CD14-positive monocyte (primary cell): ENCODE results near the gene SOHLH1. TPM values are rescaled to one million over a fixed set of nuclear protein-coding genes. Genes with fewer than 3 reads are reported as not detected.

Experiments
- DNase-seq, 3 donors: peaks; one replicate each; pipeline ENCODE4 v3.0.0-alpha.2; 2011 to 2022
- H2AFZ ChIP-seq: 2 replicates; pipeline ENCODE4 v1.6.0; 2012; ENCODE audit warnings: mild to moderate bottlenecking, low read depth, low read length, inconsistent platforms; ENCODE audit not compliant: insufficient read depth, poor library complexity, severe bottlenecking
- H3K27ac ChIP-seq, 2 donors: 1 replicate in 1 of 2; 2 replicates in 1 of 2; pipeline ENCODE4 v1.5.1; 2012 to 2013; ENCODE audit warnings: low read length in 2 of 2, control low read depth in 1 of 2, inconsistent platforms in 1 of 2, low read depth in 1 of 2, mild to moderate bottlenecking in 1 of 2
- H3K27me3 ChIP-seq, 2 donors: one replicate each; pipeline versions ENCODE4 v1.6.0 to v1.6.1; 2011 to 2013; ENCODE audit warnings: low read length in 2 of 2; ENCODE audit not compliant: control insufficient read depth in 2 of 2, insufficient read depth in 2 of 2
- H3K36me3 ChIP-seq, 2 donors: replicated peaks in 1 of 2; 1 replicate in 1 of 2; 2 replicates in 1 of 2; pipeline versions ENCODE4 v1.5.1 to v1.6.1; 2012 to 2013; ENCODE audit warnings: low read length in 2 of 2, control low read depth in 1 of 2, inconsistent platforms in 1 of 2, mild to moderate bottlenecking in 1 of 2; ENCODE audit not compliant: insufficient read depth in 2 of 2, control insufficient read depth in 1 of 2
- H3K4me1 ChIP-seq, 2 donors: 1 replicate in 1 of 2; 2 replicates in 1 of 2; pipeline versions ENCODE4 v1.5.1 to v1.6.1; 2012 to 2013; ENCODE audit warnings: low read length in 2 of 2, control low read depth in 1 of 2, inconsistent platforms in 1 of 2, mild to moderate bottlenecking in 1 of 2, moderate library complexity in 1 of 2; ENCODE audit not compliant: insufficient read depth in 2 of 2, control insufficient read depth in 1 of 2
- H3K4me2 ChIP-seq: replicated peaks from 2 replicates; pipeline ENCODE3; 2012; ENCODE audit warnings: low read length, moderate library complexity, mild to moderate bottlenecking; ENCODE audit not compliant: poor library complexity, severe bottlenecking; ENCODE audit errors: extremely low read depth
- H3K4me3 ChIP-seq, 3 experiments: fragments of 200-600 bp in 1 of 3; sonication (generic) in 1 of 3; replicated peaks in 1 of 3; 1 replicate in 2 of 3; 2 replicates in 1 of 3; pipeline ENCODE4 v1.5.1; 2011 to 2013; ENCODE audit warnings: low read length in 3 of 3, mild to moderate bottlenecking in 3 of 3, control low read depth in 2 of 3, low read depth in 2 of 3, inconsistent platforms in 1 of 3, moderate library complexity in 1 of 3
- H3K79me2 ChIP-seq: 2 replicates; pipeline ENCODE4 v1.6.0; 2012; ENCODE audit warnings: mild to moderate bottlenecking, control low read depth, inconsistent platforms, low read length, moderate library complexity; ENCODE audit not compliant: insufficient read depth
- H3K9ac ChIP-seq: 2 replicates; pipeline ENCODE4 v1.6.0; 2017; ENCODE audit warnings: low read length, mild to moderate bottlenecking; ENCODE audit not compliant: insufficient read depth, poor library complexity, severe bottlenecking
- H3K9me3 ChIP-seq, 2 donors: replicated peaks in 1 of 2; 1 replicate in 1 of 2; 2 replicates in 1 of 2; pipeline versions ENCODE4 v1.5.1 to v1.6.1; 2012 to 2013; ENCODE audit warnings: low read length in 2 of 2, control low read depth in 1 of 2; ENCODE audit not compliant: control insufficient read depth in 1 of 2, insufficient read depth in 1 of 2
- H4K20me1 ChIP-seq: 2 replicates; pipeline ENCODE4 v1.6.0; 2012; ENCODE audit warnings: mild to moderate bottlenecking, low read length, control low read depth, moderate library complexity; ENCODE audit not compliant: insufficient read depth
- H3K27ac Mint-ChIP-seq, 7 donors: one replicate each; pipeline ENCODE4 v1.8.0; 2020; ENCODE audit warnings: mild to moderate bottlenecking in 7 of 7, mixed read lengths in 7 of 7, moderate library complexity in 6 of 7, inconsistent platforms in 2 of 7
- H3K27me3 Mint-ChIP-seq, 3 donors: one replicate each; pipeline ENCODE4 v1.8.0; 2021 to 2022; ENCODE audit warnings: low read depth in 3 of 3, mild to moderate bottlenecking in 3 of 3, mixed read lengths in 3 of 3, moderate library complexity in 3 of 3, inconsistent platforms in 1 of 3
- H3K36me3 Mint-ChIP-seq, 2 donors: one replicate each; pipeline ENCODE4 v1.8.0; 2020; ENCODE audit warnings: mixed read lengths in 2 of 2, inconsistent platforms in 1 of 2, mild to moderate bottlenecking in 1 of 2
- H3K4me1 Mint-ChIP-seq: one replicate; pipeline ENCODE4 v1.8.0; 2020; ENCODE audit warnings: mild to moderate bottlenecking, mixed read lengths
- H3K4me3 Mint-ChIP-seq, 2 donors: one replicate each; pipeline ENCODE4 v1.8.0; 2020; ENCODE audit warnings: mild to moderate bottlenecking in 2 of 2, mixed read lengths in 2 of 2, moderate library complexity in 1 of 2
- H3K9me3 Mint-ChIP-seq, 7 donors: one replicate each; pipeline ENCODE4 v1.8.0; 2020 to 2022; ENCODE audit warnings: mixed read lengths in 7 of 7, mild to moderate bottlenecking in 6 of 7, moderate library complexity in 6 of 7, inconsistent platforms in 2 of 7
- CTCF ChIP-seq: fragments of 200-600 bp; IDR thresholded peaks from one replicate; pipeline ENCODE4 v1.8.0; 2022; ENCODE audit warnings: antibody characterized with exemption, mild to moderate bottlenecking
- WGBS: methylation state at CpG from one replicate; pipeline ENCODE4 v1.1.5; 2013; ENCODE audit warnings: missing lambda C conversion rate; ENCODE audit not compliant: insufficient coverage; 5-methylcytosine and 5-hydroxymethylcytosine counted together
- intact Hi-C, 2 donors: fragments of 100-400 bp; cut with micrococcal nuclease; formaldehyde crosslinking; loops; one replicate each; pipeline versions ENCODE4 v1.15.0 to v1.15.1; 2023
- polyA plus RNA-seq, 3 donors: library from polyadenylated mRNA; depleted of rRNA in 1 of 3; unstranded in 2 of 3; stranded (reverse) in 1 of 3; fragments of 300-500 nt in 2 of 3; fragments of >200 nt in 1 of 3; fragmentation: Illumina TruSeq in 2 of 3; gene quantifications; 1 replicate in 2 of 3; 2 replicates in 1 of 3; pipeline ENCODE4 v1.2.3, GENCODE V29; 2012 to 2021

Gene SOHLH1
- polyA plus RNA-seq, 3 donors: not detected

DNA sequence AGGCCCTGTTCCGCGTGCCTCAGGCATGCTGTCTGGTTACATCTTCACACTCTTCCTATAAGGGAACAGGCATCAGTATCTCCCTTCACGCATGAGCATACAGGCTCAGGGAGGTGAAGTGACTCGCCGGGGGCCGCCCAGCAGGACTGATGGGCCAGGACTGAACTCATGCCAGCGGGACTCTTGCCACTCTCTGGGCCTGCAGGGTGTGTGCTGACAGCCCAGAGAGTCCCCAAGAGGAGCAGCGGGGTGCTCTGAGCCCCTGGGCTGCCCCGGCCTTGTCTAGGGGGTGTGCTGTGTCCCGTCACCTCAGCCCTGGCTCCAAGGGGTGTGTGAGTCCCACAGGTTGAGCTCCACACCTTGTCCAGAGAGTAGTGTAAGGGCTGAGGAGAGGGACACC is 12.6 kb upstream of the SOHLH1 start:
- H3K9me3 Mint-ChIP-seq: peaks cover 0 to 7% (median 0%) of the 10 kb centered on the region in 7 donors
- no peak overlapping the region for H3K4me2 ChIP-seq
- H3K9me3 ChIP-seq: no peaks in the 10 kb centered on the region
- H3K4me1 Mint-ChIP-seq: no peaks in the 10 kb centered on the region
- no peak overlapping the region for H2AFZ ChIP-seq
- H4K20me1 ChIP-seq: no peaks in the 10 kb centered on the region
- DNase-seq: no peak
- no peak overlapping the region for H3K4me3 ChIP-seq
- no peak overlapping the region for H3K27ac Mint-ChIP-seq
- 91% methylated on average over 8 of the region's 10 CpGs for WGBS
- no peak overlapping the region for H3K4me3 Mint-ChIP-seq
- H3K9ac ChIP-seq: no peak overlapping the region
- H3K27me3 Mint-ChIP-seq: peaks cover 27 to 41% (median 36%) of the 10 kb centered on the region in 3 donors
- no peaks in the 10 kb centered on the region for H3K36me3 Mint-ChIP-seq
- no peaks in the 10 kb centered on the region for H3K4me1 ChIP-seq
- H3K36me3 ChIP-seq: no peaks in the 10 kb centered on the region
- no peaks in the 10 kb centered on the region for H3K79me2 ChIP-seq
- peaks cover 2 to 29% of the 10 kb centered on the region in 2 donors for H3K27me3 ChIP-seq
- no peak overlapping the region for H3K27ac ChIP-seq
- no peak for TF ChIP-seq CTCF
- intact Hi-C loops: no loop called here

GRCh38 chr9:135711391-135711790 is 12.1 kb upstream of the SOHLH1 start:
- H3K4me1 Mint-ChIP-seq: no peaks in the 10 kb centered on the region
- no peaks in the 10 kb centered on the region for H3K36me3 Mint-ChIP-seq
- peaks cover 23 to 41% (median 35%) of the 10 kb centered on the region in 3 donors for H3K27me3 Mint-ChIP-seq
- Histone ChIP-seq H3K79me2 (no peaks in the 10 kb centered on the region), H3K9me3 (no peaks in the 10 kb centered on the region), H3K27me3 (peaks cover 2 to 29% of the 10 kb centered on the region in 2 donors), H2AFZ (no peak overlapping the region), H3K4me1 (no peaks in the 10 kb centered on the region), H4K20me1 (no peaks in the 10 kb centered on the region), H3K4me3 (no peak overlapping the region), H3K9ac (no peak overlapping the region), H3K4me2 (no peak overlapping the region), H3K27ac (no peak overlapping the region), H3K36me3 (no peaks in the 10 kb centered on the region)
- TF ChIP-seq CTCF: no peak
- WGBS: 84% methylated on average over 12 of the region's 12 CpGs
- H3K4me3 Mint-ChIP-seq: no peak overlapping the region
- no peak for DNase-seq
- H3K9me3 Mint-ChIP-seq: peaks cover 0 to 7% (median 0%) of the 10 kb centered on the region in 7 donors
- intact Hi-C loops: no loop called here
- no peak overlapping the region for H3K27ac Mint-ChIP-seq
